Endothelial cell (in vitro differentiated cells): Measurements from ENCODE around the gene PCIF1. TPM values are rescaled to one million over a fixed set of nuclear protein-coding genes. Genes with fewer than 3 reads are reported as not detected.

Source experiments
- DNase-seq: peaks from one replicate; pipeline ENCODE4 v3.0.0; 2021; ENCODE audit warnings: low spot score
- H3K27ac Mint-ChIP-seq: one replicate; pipeline ENCODE4 v1.8.0; 2021; ENCODE audit warnings: mixed read lengths, inconsistent platforms; ENCODE audit not compliant: unreplicated experiment
- H3K27me3 Mint-ChIP-seq: one replicate; pipeline ENCODE4 v1.8.0; 2021; ENCODE audit warnings: mild to moderate bottlenecking, moderate library complexity, mixed read lengths, inconsistent platforms; ENCODE audit not compliant: unreplicated experiment
- H3K36me3 Mint-ChIP-seq: one replicate; pipeline ENCODE4 v1.8.0; 2021; ENCODE audit warnings: mild to moderate bottlenecking, low read depth, mixed read lengths, inconsistent platforms; ENCODE audit not compliant: unreplicated experiment
- H3K4me1 Mint-ChIP-seq: one replicate; pipeline ENCODE4 v1.8.0; 2021; ENCODE audit warnings: mild to moderate bottlenecking, mixed read lengths, inconsistent platforms; ENCODE audit not compliant: unreplicated experiment
- H3K4me3 Mint-ChIP-seq: one replicate; pipeline ENCODE4 v1.8.0; 2021; ENCODE audit warnings: mild to moderate bottlenecking, mixed read lengths, inconsistent platforms; ENCODE audit not compliant: unreplicated experiment
- H3K9me3 Mint-ChIP-seq: one replicate; pipeline ENCODE4 v1.8.0; 2021; ENCODE audit warnings: mixed read lengths, inconsistent platforms; ENCODE audit not compliant: unreplicated experiment
- CTCF ChIP-seq: fragments of 200-600 bp; sonication (generic); IDR thresholded peaks from one replicate; pipeline ENCODE4 v1.5.0; 2021; ENCODE audit warnings: antibody characterized with exemption; ENCODE audit not compliant: unreplicated experiment
- total RNA-seq: library from RNA; stranded (reverse); fragmentation: NEBNext Ultra II Directional; extraction: Animal tissue kit (Norgen Biotek cat#: 25700); gene quantifications from one replicate; pipeline ENCODE4 v1.2.1, GENCODE V29; 2021; ENCODE audit not compliant: unreplicated experiment

PCIF1 gene
- total RNA-seq, 1 donor from 2014 or later = 34.8 TPM

GRCh38 chr20:45905505-45906079, 28.9 kb upstream of the PCIF1 start:
- peaks cover 8% of the 10 kb centered on the region for H3K27me3 Mint-ChIP-seq
- TF ChIP-seq CTCF = no peak
- no peaks in the 10 kb centered on the region for H3K9me3 Mint-ChIP-seq
- H3K27ac Mint-ChIP-seq = no peak overlapping the region
- no peak overlapping the region for H3K4me3 Mint-ChIP-seq
- H3K36me3 Mint-ChIP-seq = peaks cover 15% of the 10 kb centered on the region
- peaks cover 2% of the 10 kb centered on the region for H3K4me1 Mint-ChIP-seq
- DNase-seq = no peak

- H3K36me3 Mint-ChIP-seq = peaks cover 15% of the 10 kb centered on the region
- TF ChIP-seq CTCF = no peak
- peaks cover 3% of the 10 kb centered on the region for H3K4me1 Mint-ChIP-seq
- DNase-seq = no peak
- no peak overlapping the region for H3K27ac Mint-ChIP-seq
- H3K9me3 Mint-ChIP-seq = no peaks in the 10 kb centered on the region
- H3K4me3 Mint-ChIP-seq = no peak overlapping the region
- H3K27me3 Mint-ChIP-seq = peaks cover 10% of the 10 kb centered on the region
These were observed 27.1 kb upstream of the PCIF1 start for GRCh38 chr20:45907219-45907948.

- Mint-ChIP-seq H3K4me3 (peak overlapping the region; percentile 14), H3K9me3 (no peaks in the 10 kb centered on the region), H3K27ac (no peak overlapping the region), H3K27me3 (peaks cover 10% of the 10 kb centered on the region), H3K4me1 (peaks cover 3% of the 10 kb centered on the region), H3K36me3 (peaks cover 15% of the 10 kb centered on the region)
- no peak for DNase-seq
- no peak for TF ChIP-seq CTCF
These were observed 26.4 kb upstream of the PCIF1 start for GRCh38 chr20:45908084-45908483.

GRCh38 chr20:45909336-45909808, 25.1 kb upstream of the PCIF1 start:
- no peaks in the 10 kb centered on the region for H3K9me3 Mint-ChIP-seq
- peaks cover 7% of the 10 kb centered on the region for H3K4me1 Mint-ChIP-seq
- H3K27ac Mint-ChIP-seq = no peak overlapping the region
- H3K36me3 Mint-ChIP-seq = peaks cover 15% of the 10 kb centered on the region
- DNase-seq = no peak
- H3K27me3 Mint-ChIP-seq = peaks cover 10% of the 10 kb centered on the region
- H3K4me3 Mint-ChIP-seq = no peak overlapping the region
- TF ChIP-seq CTCF = no peak
